B cell (primary cell): Measurements from ENCODE around the gene TMEM238. TPM values are rescaled to one million over a fixed set of nuclear protein-coding genes. Genes with fewer than 3 reads are reported as not detected.

ENCODE experiments used
- ATAC-seq: fragments of 200-7000 bp; cut with Tn5 transposase; one replicate; pipeline ENCODE4 v1.10.0; 2021; ENCODE audit warnings: low read depth, mild to moderate bottlenecking, moderate number of reproducible peaks, moderate library complexity
- CTCF ChIA-PET: fragments of 350-600 bp; sonication (Branson Sonifier 250); formaldehyde crosslinking; loops from one replicate; lab custom pipeline; 2021; ENCODE audit warnings: antibody characterized with exemption, inconsistent platforms; lab: Charles Lee
- POLR2A ChIA-PET: fragments of 350-600 bp; sonication (Branson Sonifier 250); formaldehyde crosslinking; loops from one replicate; lab custom pipeline; 2021; ENCODE audit warnings: antibody characterized with exemption; lab: Charles Lee
- DNase-seq: peaks from one replicate; pipeline ENCODE4 v3.0.0; 2013
- H2AFZ ChIP-seq: 2 replicates; pipeline ENCODE4 v1.6.1; 2012; ENCODE audit warnings: mild to moderate bottlenecking, low read depth, low read length; ENCODE audit not compliant: insufficient read depth, poor library complexity, severe bottlenecking
- H3K27ac ChIP-seq, 2 donors: 1 replicate in 1 of 2; 2 replicates in 1 of 2; pipeline ENCODE4 v1.5.1; 2012 to 2013; ENCODE audit warnings: low read length in 2 of 2, mild to moderate bottlenecking in 2 of 2, moderate library complexity in 1 of 2
- H3K27me3 ChIP-seq, 4 experiments: fragments of 200-600 bp in 1 of 4; sonication (generic) in 1 of 4; replicated peaks in 1 of 4; 1 replicate in 2 of 4; 2 replicates in 2 of 4; pipeline versions ENCODE4 v1.6.1 to v1.7.0; 2013 to 2016; ENCODE audit warnings: low read length in 3 of 4, mild to moderate bottlenecking in 2 of 4, mixed read lengths in 1 of 4, moderate library complexity in 1 of 4; ENCODE audit not compliant: insufficient read depth in 4 of 4, control insufficient read depth in 3 of 4; ENCODE audit errors: control extremely low read depth in 1 of 4
- H3K36me3 ChIP-seq, 2 experiments: replicated peaks in 1 of 2; 1 replicate in 1 of 2; 2 replicates in 1 of 2; pipeline versions ENCODE4 v1.6.1 to v1.7.1; 2013; ENCODE audit warnings: low read length in 1 of 2; ENCODE audit not compliant: insufficient read depth in 2 of 2, control insufficient read depth in 1 of 2; ENCODE audit errors: control extremely low read depth in 1 of 2, extremely low read depth in 1 of 2
- H3K4me1 ChIP-seq, 2 donors: fragments of 200-600 bp in 1 of 2; sonication (generic) in 1 of 2; 1 replicate in 1 of 2; 2 replicates in 1 of 2; pipeline versions ENCODE4 v1.5.1 to v1.6.1; 2013 to 2017; ENCODE audit warnings: low read length in 2 of 2; ENCODE audit not compliant: control insufficient read depth in 2 of 2, insufficient read depth in 2 of 2
- H3K4me2 ChIP-seq: replicated peaks from 2 replicates; pipeline ENCODE3; 2012; ENCODE audit warnings: mild to moderate bottlenecking, low read depth, low read length; ENCODE audit not compliant: poor library complexity, severe bottlenecking
- H3K4me3 ChIP-seq, 5 experiments: fragments of 200-600 bp in 1 of 5; sonication (generic) in 1 of 5; 1 replicate in 3 of 5; 2 replicates in 2 of 5; pipeline versions ENCODE4 v1.5.1 to v1.7.0; 2011 to 2016; ENCODE audit warnings: low read length in 4 of 5, mild to moderate bottlenecking in 4 of 5, low read depth in 2 of 5, control low read depth in 1 of 5, moderate library complexity in 1 of 5; ENCODE audit not compliant: insufficient read depth in 1 of 5; ENCODE audit errors: control extremely low read depth in 1 of 5, extremely low read depth in 1 of 5
- H3K79me2 ChIP-seq: fragments of 200-600 bp; sonication (generic); one replicate; pipeline ENCODE4 v1.6.0; 2016; ENCODE audit warnings: low read length; ENCODE audit not compliant: control insufficient read depth, insufficient read depth
- H3K9ac ChIP-seq: fragments of 200-600 bp; sonication (generic); 2 replicates; pipeline ENCODE4 v1.6.1; 2017; ENCODE audit warnings: mild to moderate bottlenecking, low read length, moderate library complexity
- H3K9me3 ChIP-seq, 3 donors: one replicate each; pipeline versions ENCODE4 v1.6.1 to v1.7.1; 2013; ENCODE audit warnings: low read length in 2 of 3; ENCODE audit not compliant: control insufficient read depth in 2 of 3, insufficient read depth in 1 of 3; ENCODE audit errors: control extremely low read depth in 1 of 3
- H4K20me1 ChIP-seq: 2 replicates; pipeline ENCODE4 v1.6.0; 2012; ENCODE audit warnings: mild to moderate bottlenecking, low read length; ENCODE audit not compliant: insufficient read depth, control insufficient read depth, poor library complexity, severe bottlenecking
- H3K27ac Mint-ChIP-seq: one replicate; pipeline ENCODE4 v1.8.0; 2021; ENCODE audit warnings: mixed read lengths
- H3K27me3 Mint-ChIP-seq: one replicate; pipeline ENCODE4 v1.8.0; 2021; ENCODE audit warnings: mixed read lengths
- H3K4me1 Mint-ChIP-seq: one replicate; pipeline ENCODE4 v1.8.0; 2021; ENCODE audit warnings: mixed read lengths
- H3K4me3 Mint-ChIP-seq: one replicate; pipeline ENCODE4 v1.8.0; 2021; ENCODE audit warnings: mixed read lengths
- H3K9me3 Mint-ChIP-seq: one replicate; pipeline ENCODE4 v1.8.0; 2022; ENCODE audit warnings: mixed read lengths; ENCODE audit not compliant: insufficient read depth
- EZH2 ChIP-seq: IDR thresholded peaks from 2 replicates; pipeline ENCODE4 v1.6.1; 2012; ENCODE audit warnings: borderline replicate concordance, low read depth, mild to moderate bottlenecking, moderate library complexity, low read length; ENCODE audit not compliant: insufficient read depth, poor library complexity, severe bottlenecking
- WGBS: methylation state at CpG from one replicate; pipeline ENCODE4 v1.1.5; 2013; ENCODE audit warnings: missing lambda C conversion rate; ENCODE audit not compliant: insufficient coverage; 5-methylcytosine and 5-hydroxymethylcytosine counted together
- intact Hi-C: fragments of 100-400 bp; cut with micrococcal nuclease; formaldehyde crosslinking; loops from one replicate; pipeline ENCODE4 v1.10.0; 2022
- polyA plus RNA-seq: library from polyadenylated mRNA; depleted of rRNA; stranded (reverse); fragments of >200 nt; gene quantifications from 2 replicates; pipeline ENCODE4 v1.2.3, GENCODE V29; 2012
- total RNA-seq, 2 donors: library from RNA; stranded (reverse); fragments of 120-200 nt in 1 of 2; gene quantifications; 1 replicate in 1 of 2; 2 replicates in 1 of 2; pipeline versions ENCODE4 v1.2.3 to v1.2.4, GENCODE V29; 2013 to 2022
- TF ChIP-seq, protein P1 (sequence below): fragments of 200-600 bp; IDR thresholded peaks from one replicate; pipeline ENCODE4 v1.8.0; 2022; ENCODE audit warnings: antibody characterized with exemption, mild to moderate bottlenecking

Gene TMEM238
- total and polyA plus RNA-seq, 2 donors (not counting 1 experiment from before 2014, with no cell fraction given), result 0.76 to 4.7 TPM

DNA sequence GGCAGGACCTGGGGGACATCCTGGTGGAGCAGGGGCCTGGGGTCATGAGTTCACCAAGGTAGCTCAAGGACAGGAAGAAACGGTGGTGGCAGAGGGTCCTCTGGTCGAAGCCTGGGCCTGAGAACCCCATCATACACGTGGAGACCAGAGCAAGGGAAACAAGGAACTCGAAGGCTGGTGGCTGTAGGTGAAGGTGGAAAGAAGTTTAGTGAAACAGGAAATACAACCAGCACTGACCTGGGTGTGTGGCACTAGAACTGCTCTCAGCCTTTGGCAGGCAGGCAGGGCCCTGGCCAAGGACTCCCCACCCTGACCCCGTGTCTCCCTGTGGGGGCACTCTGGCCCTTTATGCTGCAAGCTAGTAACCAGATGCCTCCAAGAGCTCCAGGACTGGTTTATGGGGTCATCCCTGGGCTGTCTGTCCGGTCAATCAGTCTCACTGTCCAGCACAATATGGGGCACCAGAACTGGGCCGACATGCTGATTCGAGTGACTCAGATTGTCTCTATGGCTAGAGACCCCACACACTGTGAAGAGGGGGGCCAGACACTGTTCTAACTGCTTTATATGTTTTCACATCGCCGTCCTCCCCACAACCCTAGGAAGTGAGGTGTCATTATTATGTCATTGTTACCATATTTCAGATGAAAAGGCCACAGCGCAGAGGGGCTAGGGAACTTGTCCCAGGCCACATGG is 33.3 kb downstream of the TMEM238 start:
- no peak overlapping the region for H3K4me2 ChIP-seq
- no peaks in the 10 kb centered on the region for H3K36me3 ChIP-seq
- peaks cover 37% of the 10 kb centered on the region for H3K27me3 Mint-ChIP-seq
- peaks cover 23 to 29% of the 10 kb centered on the region in 2 donors for H3K4me1 ChIP-seq
- H2AFZ ChIP-seq, result no peak overlapping the region
- no peak overlapping the region for H3K4me3 Mint-ChIP-seq
- TF ChIP-seq, protein P1, sequence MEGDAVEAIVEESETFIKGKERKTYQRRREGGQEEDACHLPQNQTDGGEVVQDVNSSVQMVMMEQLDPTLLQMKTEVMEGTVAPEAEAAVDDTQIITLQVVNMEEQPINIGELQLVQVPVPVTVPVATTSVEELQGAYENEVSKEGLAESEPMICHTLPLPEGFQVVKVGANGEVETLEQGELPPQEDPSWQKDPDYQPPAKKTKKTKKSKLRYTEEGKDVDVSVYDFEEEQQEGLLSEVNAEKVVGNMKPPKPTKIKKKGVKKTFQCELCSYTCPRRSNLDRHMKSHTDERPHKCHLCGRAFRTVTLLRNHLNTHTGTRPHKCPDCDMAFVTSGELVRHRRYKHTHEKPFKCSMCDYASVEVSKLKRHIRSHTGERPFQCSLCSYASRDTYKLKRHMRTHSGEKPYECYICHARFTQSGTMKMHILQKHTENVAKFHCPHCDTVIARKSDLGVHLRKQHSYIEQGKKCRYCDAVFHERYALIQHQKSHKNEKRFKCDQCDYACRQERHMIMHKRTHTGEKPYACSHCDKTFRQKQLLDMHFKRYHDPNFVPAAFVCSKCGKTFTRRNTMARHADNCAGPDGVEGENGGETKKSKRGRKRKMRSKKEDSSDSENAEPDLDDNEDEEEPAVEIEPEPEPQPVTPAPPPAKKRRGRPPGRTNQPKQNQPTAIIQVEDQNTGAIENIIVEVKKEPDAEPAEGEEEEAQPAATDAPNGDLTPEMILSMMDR, result no peak
- TF ChIP-seq EZH2, result no peak
- no peak for ATAC-seq
- no peak overlapping the region for H3K9ac ChIP-seq
- ChIA-PET CTCF (no interaction called here), POLR2A (no interaction called here)
- no peaks in the 10 kb centered on the region for H3K79me2 ChIP-seq
- WGBS, result 73% methylated on average over 9 of the region's 11 CpGs
- no peaks in the 10 kb centered on the region for H4K20me1 ChIP-seq
- peaks cover 0 to 49% (median 20%) of the 10 kb centered on the region in 4 experiments for H3K27me3 ChIP-seq
- no peak overlapping the region for H3K4me3 ChIP-seq
- H3K4me1 Mint-ChIP-seq, result peaks cover 23% of the 10 kb centered on the region
- peaks cover 0 to 14% (median 0%) of the 10 kb centered on the region in 3 donors for H3K9me3 ChIP-seq
- H3K27ac Mint-ChIP-seq, result no peak overlapping the region
- intact Hi-C loops, result no loop called here
- no peak for DNase-seq
- no peak overlapping the region for H3K27ac ChIP-seq
- no peaks in the 10 kb centered on the region for H3K9me3 Mint-ChIP-seq
